Neutrophil (primary cell): ENCODE results near the gene SNRNP200.

Experiments
- H3K27ac ChIP-seq: fragments of 200-600 bp; sonication (generic); 2 replicates; pipeline ENCODE4 v1.5.1; 2016; ENCODE audit warnings: mild to moderate bottlenecking, moderate library complexity
- H3K27me3 ChIP-seq: fragments of 200-600 bp; sonication (generic); 2 replicates; pipeline ENCODE4 v1.6.0; 2016; ENCODE audit warnings: mild to moderate bottlenecking
- H3K36me3 ChIP-seq: fragments of 200-600 bp; sonication (generic); 2 replicates; pipeline ENCODE4 v1.5.1; 2017
- H3K4me1 ChIP-seq, 2 experiments: fragments of 200-600 bp in 1 of 2; sonication (generic) in 1 of 2; 1 replicate in 1 of 2; 2 replicates in 1 of 2; pipeline versions ENCODE4 v1.5.1 to v1.6.1; 2013 to 2016; ENCODE audit warnings: low read depth in 1 of 2, low read length in 1 of 2, mild to moderate bottlenecking in 1 of 2, moderate library complexity in 1 of 2; ENCODE audit not compliant: control insufficient read depth in 1 of 2, insufficient read depth in 1 of 2
- H3K4me3 ChIP-seq, 2 experiments: fragments of 200-600 bp in 1 of 2; sonication (generic) in 1 of 2; 1 replicate in 1 of 2; 2 replicates in 1 of 2; pipeline ENCODE4 v1.5.1; 2013 to 2016; ENCODE audit warnings: low read depth in 1 of 2, low read length in 1 of 2, mild to moderate bottlenecking in 1 of 2, moderate library complexity in 1 of 2
- H3K9me3 ChIP-seq: fragments of 200-600 bp; sonication (generic); 2 replicates; pipeline ENCODE4 v1.5.1; 2016
- CTCF ChIP-seq: fragments of 200-600 bp; sonication (generic); IDR thresholded peaks from 2 replicates; pipeline ENCODE4 v1.5.1; 2016; ENCODE audit warnings: antibody characterized with exemption

Gene SNRNP200

GRCh38 chr2:96325041-96325883, 19.9 kb upstream of the SNRNP200 start, which contains the start of gene ITPRIPL1:
Gene ITPRIPL1 (plus strand): TSS chr2:96325317. CDS start chr2:96325840, 523 bp downstream.
- peaks cover 64% of the 10 kb centered on the region for H3K27me3 ChIP-seq
- H3K36me3 ChIP-seq = no peaks in the 10 kb centered on the region
- TF ChIP-seq CTCF = no peak
- no peaks in the 10 kb centered on the region for H3K9me3 ChIP-seq
- no peak within 1 kb of the TSS for H3K27ac ChIP-seq
- H3K4me1 ChIP-seq = peaks cover 32 to 37% of the 10 kb centered on the region in 2 experiments
- H3K4me3 ChIP-seq = peak within 1 kb of the TSS; percentile 68 to 80

GRCh38 chr2:96324721-96325040, 19.3 kb upstream of the SNRNP200 start:
- Histone ChIP-seq H3K27me3 (peaks cover 67% of the 10 kb centered on the region), H3K4me3 (peak overlapping the region; percentile 68 to 80), H3K9me3 (no peaks in the 10 kb centered on the region), H3K4me1 (peaks cover 32 to 37% of the 10 kb centered on the region in 2 experiments), H3K36me3 (no peaks in the 10 kb centered on the region), H3K27ac (no peak overlapping the region)
- TF ChIP-seq CTCF = no peak

GRCh38 chr2:96323849-96324248, 18.5 kb upstream of the SNRNP200 start:
- H3K36me3 ChIP-seq = no peaks in the 10 kb centered on the region
- no peak overlapping the region for H3K27ac ChIP-seq
- peaks cover 67% of the 10 kb centered on the region for H3K27me3 ChIP-seq
- H3K4me1 ChIP-seq = peaks cover 35 to 39% of the 10 kb centered on the region in 2 experiments
- no peaks in the 10 kb centered on the region for H3K9me3 ChIP-seq
- no peak for TF ChIP-seq CTCF
- H3K4me3 ChIP-seq = no peak overlapping the region

GRCh38 chr2:96320728-96321622, 15.6 kb upstream of the SNRNP200 start:
- Histone ChIP-seq H3K36me3 (no peaks in the 10 kb centered on the region), H3K4me1 (peaks cover 32 to 37% of the 10 kb centered on the region in 2 experiments), H3K4me3 (peak overlapping the region; percentile 66 to 76), H3K9me3 (no peaks in the 10 kb centered on the region), H3K27me3 (peaks cover 61% of the 10 kb centered on the region), H3K27ac (peak overlapping the region; percentile 40)
- TF ChIP-seq CTCF = no peak

GRCh38 chr2:96320326-96320725, 15.0 kb upstream of the SNRNP200 start:
- Histone ChIP-seq H3K4me3 (no peak overlapping the region), H3K27ac (no peak overlapping the region), H3K27me3 (peaks cover 54% of the 10 kb centered on the region), H3K9me3 (no peaks in the 10 kb centered on the region), H3K4me1 (peaks cover 27 to 31% of the 10 kb centered on the region in 2 experiments), H3K36me3 (no peaks in the 10 kb centered on the region)
- TF ChIP-seq CTCF = no peak
